Measurements from ENCODE around the gene POLR2L.

DNA sequence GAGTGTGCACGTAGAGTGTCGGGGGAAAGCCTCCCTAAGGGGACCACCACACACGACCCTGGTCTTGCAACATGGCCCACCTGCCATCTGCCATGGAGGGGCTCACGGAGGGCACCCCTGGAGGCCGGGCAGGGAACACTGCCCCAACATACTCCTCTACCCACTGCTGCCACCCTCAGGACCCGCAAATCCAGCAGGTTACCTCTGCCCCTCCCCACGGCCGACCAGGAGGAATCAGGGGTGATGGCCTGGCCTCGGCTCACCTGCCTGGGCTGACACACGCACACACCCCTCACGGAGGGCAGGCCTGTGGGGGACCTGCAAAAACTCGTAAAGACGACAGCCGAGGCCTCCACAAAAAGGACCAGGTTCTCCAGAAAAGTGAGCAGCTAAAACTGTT, 38.1 kb upstream of the POLR2L start:
- TF ChIP-seq CTCF (IDR thresholded peaks at IDR 0.05), result no peak
- no peak for TF ChIP-seq POLR2A (IDR thresholded peaks at IDR 0.05)
- no peak for TF ChIP-seq EP300 (IDR thresholded peaks at IDR 0.05)
